Femur (tissue), 1 donor: ENCODE results near the gene KIAA0040.
"Not testable (repeated sequence)": the region's sequence is repeated elsewhere in the genome, so short reads cannot be mapped to it uniquely, and the experiment has no call there.

Source experiments
- DNase-seq: peaks from one replicate; pipeline ENCODE4 v3.0.0-alpha.2; 2017

Gene KIAA0040

DNA sequence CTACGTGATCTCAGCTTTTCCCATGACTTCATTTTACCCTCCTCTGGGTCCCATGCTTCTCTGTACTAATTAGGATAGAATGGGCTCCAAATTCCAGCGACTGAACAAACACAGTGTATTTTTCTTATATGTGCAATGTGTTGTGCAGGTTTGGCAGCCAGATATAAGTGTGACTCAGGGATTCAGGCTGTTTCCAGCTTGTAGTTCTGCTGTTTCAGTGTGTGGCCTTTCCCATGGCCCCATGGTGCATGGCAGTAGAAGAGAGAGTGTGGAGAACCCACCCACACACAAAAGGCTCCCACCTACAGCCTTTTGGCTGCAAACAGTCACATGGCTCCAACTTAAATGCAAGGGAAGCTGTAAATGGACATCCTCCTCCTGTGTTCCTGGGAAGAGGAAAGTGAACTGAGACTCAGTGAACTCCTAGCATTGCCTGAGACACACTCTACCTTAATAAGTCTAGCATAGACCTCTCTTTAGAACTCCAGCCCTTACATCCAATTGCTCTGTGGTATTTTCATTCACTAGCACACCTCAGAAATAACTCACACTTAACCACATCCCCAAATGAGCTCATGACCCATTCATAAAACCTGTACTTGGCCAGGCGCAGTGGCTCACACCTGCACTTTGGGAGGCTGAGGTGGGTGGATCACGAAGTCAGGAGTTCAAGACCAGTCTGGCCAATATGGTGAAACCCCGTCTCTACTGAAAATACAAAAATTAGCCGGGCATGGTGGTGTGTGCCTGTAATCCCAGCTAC, 58.7 kb downstream of the KIAA0040 start:
- no peak for DNase-seq

DNA sequence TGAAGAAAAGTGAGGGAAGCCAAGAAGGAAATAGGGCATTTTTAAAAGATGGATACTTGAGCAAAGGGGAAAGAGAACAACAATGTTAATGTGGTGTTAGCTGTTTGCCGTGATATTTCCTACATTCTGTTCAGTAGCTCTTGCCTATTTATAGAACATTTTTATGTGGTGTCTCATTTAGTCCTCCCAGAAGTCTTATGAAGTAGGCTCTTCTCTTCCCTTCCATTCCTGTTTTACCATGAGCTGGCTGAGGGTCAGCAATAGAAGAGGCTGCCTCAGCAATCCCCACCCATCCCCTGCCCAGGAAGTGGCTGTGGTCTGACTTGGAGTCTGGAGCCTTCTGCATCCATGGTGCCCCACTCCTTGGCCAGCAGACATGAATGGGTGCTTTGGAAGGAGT, 60.1 kb downstream of the KIAA0040 start:
- no peak for DNase-seq

GRCh38 chr1:175131095-175131494, 61.5 kb downstream of the KIAA0040 start:
- no peak for DNase-seq

DNA sequence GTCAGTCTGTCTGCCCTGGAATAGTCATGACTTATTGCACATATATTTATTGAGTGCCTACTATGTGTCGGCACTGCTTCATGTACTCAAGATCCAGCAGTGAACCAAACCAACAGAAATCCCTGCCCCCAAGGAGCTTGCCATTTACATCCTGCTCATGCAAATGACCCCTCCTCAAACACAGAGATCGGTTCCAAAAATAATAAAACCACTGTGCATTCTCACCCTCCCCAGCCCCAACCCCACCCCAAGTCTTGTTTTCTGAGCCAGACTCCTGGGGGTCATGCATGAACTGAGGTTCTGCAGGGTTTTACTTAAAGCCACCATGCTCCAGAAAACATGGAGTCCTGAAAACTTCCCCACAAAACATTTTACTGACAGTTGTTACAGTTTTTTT, 61.9 kb downstream of the KIAA0040 start:
- DNase-seq, result no peak

GRCh38 chr1:175129997-175130648, 62.5 kb downstream of the KIAA0040 start:
- no peak for DNase-seq

- DNase-seq, result no peak
Observed at GRCh38 chr1:175129644-175129996, 63.0 kb downstream of the KIAA0040 start.

GRCh38 chr1:175129182-175129581, 63.4 kb downstream of the KIAA0040 start:
- peak; percentile 68 for DNase-seq

- DNase-seq, result no peak
Observed at GRCh38 chr1:175128523-175128922, 64.1 kb downstream of the KIAA0040 start.

DNA sequence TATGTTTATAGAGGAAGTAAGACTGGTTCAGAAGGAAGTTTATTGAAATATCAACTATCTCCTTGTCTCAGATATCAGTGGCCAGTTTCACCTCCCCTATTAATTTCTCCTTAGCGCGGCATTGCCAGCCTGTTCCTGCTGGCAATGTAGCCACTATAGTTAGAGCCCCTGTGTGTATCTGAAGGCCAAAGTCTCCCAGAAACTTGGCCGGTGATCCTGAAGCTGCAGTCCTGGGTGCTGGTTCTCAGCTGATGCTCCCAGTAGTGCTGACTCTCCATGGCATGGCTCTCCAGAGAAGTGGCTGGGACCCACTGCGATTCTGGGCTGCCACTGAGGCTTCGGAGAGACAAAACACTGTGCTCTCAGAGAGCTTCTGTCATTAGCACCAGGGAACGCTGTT, 65.0 kb downstream of the KIAA0040 start:
- no peak for DNase-seq

- no peak for DNase-seq
Observed at GRCh38 chr1:175126347-175126746, 66.2 kb downstream of the KIAA0040 start.

DNA sequence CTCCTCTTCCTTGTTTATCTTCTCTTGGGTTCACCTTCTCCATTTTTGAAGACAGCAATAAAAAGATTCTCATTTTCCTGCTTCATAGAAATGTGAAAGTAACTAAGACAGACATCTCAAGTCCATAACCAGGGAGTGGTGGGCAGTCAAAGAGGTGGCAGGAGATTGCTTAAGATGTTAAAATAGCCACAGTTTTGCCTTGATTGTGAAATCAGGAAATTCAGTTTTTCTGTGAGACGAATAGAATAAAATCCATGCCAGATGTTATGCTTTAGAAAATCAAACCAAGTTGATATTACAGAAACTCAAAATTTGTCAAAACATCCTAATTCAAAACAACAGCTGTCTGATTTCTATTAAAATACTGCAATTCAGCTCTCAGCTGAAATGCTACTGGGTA, 67.7 kb downstream of the KIAA0040 start:
- DNase-seq, result no peak

GRCh38 chr1:175120511-175120910, 72.1 kb downstream of the KIAA0040 start:
- no peak for DNase-seq

DNA sequence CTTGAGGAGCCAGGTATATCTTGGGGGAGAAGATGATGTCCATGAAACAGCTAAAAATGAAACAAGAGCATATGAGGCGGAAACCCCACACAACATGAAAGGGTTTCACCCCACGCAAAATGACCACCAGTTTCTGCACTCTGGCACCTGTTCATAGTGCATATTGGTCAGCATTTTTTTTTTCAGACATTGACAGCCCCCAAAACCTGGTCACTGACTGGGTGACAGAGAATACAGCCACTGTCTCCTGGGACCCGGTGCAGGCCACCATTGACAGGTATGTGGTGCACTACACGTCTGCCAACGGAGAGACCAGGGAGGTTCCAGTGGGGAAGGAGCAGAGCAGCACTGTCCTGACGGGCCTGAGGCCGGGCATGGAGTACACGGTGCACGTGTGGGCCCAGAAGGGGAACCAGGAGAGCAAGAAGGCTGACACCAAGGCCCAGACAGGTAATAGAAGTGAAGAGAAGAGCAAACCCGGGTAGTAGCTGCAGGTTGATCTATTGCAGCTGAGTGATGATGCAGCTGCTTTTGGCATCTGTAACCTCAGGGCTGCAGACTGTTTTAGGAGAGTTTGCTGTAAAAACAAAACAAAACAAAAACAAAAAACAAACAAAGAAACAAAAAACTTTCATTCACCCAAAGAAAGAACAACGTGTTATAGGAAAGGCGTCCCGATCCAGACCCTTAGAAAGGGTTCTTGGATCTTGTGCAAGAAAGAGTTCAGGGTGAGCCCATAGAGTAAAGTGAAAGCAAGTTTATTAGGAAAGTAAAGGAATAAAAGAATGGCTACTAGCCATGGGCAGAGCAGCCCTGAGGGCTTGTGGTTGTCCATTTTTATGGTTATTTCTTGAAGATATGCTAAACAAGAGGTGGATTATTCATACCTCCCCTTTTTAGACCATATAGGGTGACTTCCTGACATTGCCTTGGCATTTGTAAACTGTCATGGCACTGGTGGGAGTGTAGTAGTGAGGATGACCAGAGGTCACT, 73.9 kb downstream of the KIAA0040 start:
- DNase-seq, result no peak

DNA sequence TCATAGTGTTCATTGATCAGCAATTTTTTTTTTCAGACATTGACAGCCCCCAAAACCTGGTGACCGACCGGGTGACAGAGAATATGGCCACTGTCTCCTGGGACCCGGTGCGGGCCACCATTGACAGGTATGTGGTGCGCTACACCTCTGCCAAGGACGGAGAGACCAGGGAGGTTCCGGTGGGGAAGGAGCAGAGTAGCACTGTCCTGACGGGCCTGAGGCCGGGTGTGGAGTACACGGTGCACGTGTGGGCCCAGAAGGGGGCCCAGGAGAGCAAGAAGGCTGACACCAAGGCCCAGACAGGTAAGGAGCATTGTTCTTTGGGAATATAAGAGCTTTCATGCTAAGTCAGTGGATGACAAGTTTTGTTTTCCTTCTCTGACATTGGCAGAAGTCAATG, 75.7 kb downstream of the KIAA0040 start:
- DNase-seq, result no peak

- DNase-seq, result no peak
Observed at GRCh38 chr1:175116210-175116798, 76.3 kb downstream of the KIAA0040 start.

DNA sequence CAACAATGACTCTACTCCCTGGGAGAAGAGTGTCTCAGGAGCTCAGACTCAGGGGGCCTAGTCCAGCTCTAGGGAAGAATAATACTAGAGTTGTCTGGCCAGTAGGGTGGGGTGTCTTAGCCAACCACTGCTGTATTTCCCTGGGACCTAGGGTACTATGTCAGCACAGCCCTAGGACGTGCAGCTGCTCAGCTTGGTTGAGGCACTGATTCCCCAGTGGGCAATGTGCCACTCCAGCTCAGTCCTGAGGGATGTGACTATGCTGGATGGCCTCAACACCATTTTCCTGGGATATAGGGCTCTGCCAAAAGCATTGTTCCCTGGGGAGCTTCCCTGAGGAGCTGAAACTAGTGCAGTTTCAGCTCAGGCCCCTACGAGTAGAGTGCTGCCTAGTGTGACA, 77.6 kb downstream of the KIAA0040 start:
- no peak for DNase-seq

GRCh38 chr1:175108331-175108820, 84.2 kb downstream of the KIAA0040 start:
- DNase-seq, result not testable (repeated sequence)
